GM19452 (cell line): ENCODE results near the gene MECP2.

Experiments used
- ATAC-seq: cut with Tn5 transposase; IDR thresholded peaks from one replicate; pipeline ENCODE4 v1.9.1; 2021; ENCODE audit not compliant: unreplicated experiment

The MECP2 gene

DNA sequence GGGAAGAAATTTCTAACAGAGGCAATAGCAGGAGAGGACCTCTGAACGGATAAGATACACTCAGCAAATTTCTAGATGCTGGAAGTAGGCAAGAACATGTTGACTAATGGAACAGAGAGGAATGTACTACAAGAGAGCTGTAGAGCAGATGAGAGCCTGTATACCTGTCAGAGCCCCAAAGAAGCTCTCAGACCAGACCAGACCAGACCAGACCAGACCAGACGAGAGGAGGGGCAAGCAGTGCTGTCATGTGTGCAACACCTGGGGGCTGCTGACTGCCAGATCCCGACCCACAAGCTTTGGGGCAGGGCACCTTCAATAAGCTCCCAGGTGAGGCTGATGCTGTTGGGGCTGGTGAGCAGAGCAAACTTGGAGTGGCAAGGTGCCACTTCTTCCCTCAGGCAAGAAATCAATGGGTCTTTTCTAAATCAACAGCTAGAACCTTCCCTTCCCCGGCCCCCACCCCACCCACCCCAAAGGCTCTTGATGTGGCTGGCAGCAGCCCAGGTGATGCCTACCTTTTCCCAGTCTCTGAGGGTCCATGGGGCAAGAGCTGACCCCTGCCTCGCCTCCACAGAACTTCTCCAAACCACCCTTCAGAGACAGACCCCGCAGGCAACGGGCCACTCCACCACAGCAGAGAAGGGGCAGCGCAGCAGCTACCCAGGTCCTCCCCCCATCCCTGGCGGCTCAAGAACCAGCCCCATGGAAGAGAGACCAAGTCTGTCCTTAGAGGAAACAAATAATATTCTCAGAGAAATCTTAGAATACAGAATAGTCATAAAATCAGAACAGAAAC, 32.7 kb downstream of the MECP2 start:
- ATAC-seq, result no peak

DNA sequence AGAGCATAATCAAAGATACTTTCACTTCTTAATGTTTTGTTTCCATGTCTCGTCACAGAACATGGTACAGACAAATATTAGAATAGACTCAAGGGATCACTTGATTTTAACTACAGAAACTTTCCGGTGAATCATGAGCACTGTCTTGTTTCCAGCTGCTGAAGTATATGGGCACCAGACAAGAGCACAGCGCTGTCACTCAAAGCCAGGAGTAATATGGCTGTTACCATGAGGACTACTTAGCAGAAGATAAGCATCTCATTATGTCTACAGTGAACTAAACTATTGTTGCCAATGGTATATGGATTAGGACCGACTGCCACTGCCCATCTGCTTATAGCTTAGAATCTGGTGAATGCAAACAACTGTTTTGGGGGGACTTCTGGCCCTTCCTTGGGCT, 34.3 kb downstream of the MECP2 start:
- ATAC-seq, result no peak

DNA sequence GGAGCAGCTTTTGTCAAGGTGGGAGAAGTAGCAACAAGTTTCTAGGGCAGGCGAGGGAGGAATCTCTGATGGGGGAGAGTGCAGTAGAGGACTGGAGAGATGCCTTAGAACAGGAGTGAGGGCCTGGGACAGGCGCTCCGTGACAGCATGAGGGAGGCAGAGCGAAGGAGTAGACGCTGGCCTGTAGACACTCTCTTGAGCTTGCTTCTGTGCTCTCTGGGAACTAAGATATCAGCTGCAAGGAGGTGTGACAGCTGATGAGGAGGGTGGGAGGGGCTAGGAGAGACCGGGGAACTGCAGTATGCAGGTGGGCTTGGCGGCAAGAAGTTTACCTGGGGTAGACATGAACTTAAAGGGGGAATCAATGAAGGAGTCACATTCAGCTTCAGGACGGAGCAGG, 35.7 kb downstream of the MECP2 start:
- ATAC-seq, result no peak

DNA sequence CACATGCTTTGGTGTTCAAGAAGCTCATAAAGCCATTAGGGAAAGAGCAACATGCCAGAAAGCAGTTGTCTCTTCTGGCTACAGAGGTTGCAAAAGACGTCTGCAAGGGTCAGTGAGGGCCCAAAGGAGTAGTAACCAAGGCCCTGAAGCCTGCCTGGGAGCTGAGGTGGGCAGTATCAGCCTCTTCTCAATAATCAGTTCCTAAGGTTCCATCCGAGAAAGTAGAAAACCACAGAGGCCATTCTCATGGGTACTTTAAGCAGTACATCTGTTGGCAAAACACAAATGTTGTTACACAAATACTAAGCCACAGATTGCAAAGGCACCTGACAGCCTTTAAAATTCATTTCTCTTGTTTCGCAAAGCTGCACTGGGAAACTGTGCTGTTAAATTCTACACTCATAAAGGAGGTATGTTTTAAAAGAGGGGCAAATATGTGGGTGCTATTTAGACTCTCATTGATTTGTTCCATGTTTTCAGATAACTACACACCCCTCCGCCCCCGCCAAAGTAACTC, 37.7 kb downstream of the MECP2 start:
- ATAC-seq, result no peak

DNA sequence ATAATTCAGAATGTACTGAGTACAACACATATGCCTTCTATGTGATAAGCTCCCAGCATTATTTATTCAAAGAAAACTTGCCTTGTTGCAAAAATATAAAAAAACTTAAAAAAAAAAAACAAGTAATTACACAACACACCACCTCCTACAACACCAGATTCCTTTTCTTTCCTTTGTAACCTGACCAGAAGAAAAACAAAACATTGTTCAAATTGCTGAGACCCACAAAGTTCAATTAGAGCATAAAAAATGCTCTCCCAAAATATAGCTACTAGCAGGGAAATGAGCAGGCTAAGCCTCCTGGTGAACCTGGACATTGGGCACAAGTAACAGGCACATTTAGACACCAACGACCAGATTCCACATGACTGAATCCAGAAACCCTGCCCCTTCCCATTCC, 38.3 kb downstream of the MECP2 start:
- ATAC-seq, result no peak

DNA sequence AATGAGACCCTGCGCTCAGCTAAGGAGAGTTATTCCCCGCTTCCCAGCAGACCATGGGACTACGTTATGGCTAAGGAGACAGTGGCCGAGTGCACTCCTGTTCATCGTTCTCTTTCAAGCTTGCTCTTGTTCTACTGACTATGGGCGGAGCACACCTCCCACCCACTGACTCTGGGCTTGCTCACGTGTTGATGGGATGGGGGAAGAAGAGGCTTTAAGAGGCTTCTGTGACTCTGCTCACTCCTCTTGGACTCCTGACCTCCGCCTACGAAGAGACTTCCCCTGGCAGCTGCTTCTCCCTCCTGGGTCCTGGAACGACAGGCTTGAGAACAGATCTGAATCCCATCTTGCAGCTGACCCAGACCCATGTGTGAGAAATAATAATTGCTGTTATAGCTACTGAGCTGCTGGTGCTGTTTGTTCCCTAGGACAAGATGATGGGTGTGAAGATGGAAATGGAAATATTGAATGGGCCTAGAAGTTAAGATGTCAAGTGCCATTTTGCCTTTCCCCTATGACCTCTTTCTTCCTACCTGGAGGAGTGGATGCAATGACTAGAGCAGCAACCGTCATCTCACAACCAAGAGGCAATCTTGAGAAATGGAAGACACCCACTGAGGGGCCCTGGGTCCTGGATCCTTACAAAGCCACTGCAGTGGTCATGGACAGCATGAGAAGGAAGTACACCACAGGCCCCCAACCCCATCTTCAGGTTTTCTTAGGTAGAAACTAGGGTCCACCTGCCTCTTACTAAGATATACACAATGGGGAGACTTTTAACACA, 39.1 kb downstream of the MECP2 start:
- no peak for ATAC-seq

DNA sequence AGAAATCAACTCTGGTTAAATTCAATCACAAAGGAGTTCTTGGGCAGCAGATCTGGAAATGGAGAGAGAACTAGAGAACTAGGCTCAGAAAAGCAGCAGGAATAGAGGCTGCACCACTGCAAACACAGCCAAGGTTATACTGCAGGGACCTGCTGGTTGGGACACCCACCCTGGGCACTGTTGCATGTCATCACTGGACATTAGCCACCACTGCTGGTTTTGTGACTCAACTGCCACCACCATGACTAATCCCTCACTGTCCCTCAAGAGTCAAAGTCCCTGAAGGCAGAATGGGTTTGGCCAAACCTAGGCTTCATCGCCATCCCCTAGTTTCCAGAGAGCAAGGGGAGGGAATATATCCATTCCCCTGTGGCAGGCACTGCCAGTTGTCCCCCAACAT, 39.7 kb downstream of the MECP2 start:
- no peak for ATAC-seq

DNA sequence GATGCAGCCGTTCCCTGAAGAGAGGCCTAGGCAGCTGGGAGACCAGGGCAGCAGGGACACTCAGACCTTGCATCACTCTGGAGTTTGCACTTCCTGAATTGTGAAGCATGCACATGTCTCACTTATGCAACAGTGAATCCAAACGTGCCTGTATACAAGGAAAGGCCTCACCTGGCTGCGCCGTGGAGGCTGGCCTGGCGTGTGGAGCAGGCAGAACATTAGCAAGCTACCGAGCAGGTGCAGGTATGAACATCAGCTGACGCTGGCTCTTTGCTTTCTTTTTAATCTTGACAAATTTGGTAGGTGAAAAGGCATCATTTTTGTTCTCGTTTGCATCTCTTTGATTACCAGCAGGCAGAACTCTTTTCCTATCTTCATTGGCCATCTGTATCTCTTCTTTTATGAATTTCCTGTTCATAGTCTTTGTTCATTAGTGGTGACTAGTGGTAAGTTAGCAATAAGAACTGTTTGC, 40.7 kb downstream of the MECP2 start:
- no peak for ATAC-seq

DNA sequence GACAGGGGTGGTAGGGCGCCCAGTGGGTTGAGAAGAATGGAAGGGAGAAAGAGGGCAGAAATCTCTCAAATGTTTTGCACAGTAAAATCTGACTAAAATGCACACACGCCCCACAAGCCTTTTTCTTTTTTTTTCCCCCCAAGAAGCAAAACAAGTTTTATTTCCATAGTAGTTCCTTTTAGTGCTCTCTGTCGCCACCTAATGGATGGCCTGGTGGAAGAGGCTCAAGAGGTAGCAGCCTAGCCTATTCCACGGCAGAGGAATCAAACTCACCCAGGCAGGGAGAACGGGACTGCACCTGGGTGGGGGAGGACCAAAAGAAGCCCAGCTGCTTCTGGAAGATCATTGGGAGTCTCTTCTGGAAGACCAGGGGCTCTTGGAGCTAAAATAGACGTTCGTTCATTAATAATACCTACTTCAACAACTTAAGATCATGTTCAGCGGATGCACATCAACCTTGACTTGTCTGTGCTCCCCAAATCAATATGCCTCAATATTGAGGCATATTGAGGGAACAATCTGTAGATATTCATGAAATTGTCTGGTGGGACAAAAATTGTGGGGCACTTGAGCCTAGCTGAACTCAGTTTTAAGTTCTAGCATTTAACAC, 46.2 kb downstream of the MECP2 start:
- no peak for ATAC-seq

DNA sequence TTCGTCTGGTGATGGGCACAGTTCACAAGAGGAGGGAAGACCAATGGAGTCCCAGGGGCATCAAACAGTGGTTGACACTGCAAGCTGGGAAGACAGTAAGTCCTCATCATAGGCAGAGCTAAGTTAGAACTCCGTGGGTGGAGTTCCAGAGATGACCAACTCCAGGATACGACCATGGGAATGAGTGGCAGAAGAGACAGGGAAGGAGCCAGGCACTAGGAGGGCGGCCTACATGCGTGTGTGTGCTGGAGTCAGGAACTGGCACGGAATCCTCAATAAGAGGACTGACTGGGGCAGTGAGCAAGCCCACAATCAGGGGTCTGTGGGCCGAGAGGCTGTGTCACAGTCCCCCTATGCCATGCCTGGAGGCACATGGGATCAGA, 47.4 kb downstream of the MECP2 start:
- ATAC-seq, result no peak

DNA sequence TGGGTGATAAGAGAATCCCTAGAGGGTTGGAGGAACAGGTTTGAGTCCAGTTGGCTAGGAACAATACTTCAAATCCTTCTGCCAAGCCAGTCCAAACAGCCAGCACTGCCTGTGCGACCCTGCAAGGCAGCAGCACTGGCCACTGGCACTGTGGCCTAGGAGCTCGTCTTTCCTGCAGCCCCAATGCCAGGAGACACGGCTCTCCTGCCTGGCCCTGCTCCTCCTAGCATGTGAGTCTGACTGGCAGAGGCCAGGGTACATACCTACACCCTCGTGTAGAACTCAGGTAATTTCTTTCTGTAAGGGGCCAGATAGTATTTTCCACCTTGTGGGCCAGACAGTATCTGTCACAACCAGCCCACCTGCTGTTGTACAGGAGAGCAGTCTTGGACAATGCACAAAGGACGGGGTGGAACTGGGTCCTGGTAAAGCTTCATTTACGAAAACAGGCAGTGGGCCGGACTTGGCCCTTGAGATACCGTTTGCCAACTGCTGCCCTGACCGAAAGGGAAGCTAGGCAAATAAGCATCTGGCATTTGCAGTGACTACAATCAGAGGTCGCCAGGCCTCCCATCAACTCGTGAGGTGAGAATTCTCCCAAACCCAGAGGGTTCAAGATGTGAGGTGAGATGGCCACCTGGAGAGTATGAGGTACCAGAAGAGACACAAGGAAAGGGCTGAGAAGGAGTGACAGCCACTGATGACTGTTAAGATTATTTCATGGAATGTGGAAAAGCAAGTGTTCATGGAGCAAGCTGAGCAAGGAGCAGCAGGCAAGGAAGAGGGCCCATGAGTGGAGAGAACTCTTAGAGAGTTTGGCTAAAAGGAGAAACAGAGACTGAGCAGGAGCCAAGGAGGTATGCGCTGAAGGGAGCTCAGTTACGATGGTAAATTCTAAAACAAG, 48.1 kb downstream of the MECP2 start:
- ATAC-seq, result no peak

DNA sequence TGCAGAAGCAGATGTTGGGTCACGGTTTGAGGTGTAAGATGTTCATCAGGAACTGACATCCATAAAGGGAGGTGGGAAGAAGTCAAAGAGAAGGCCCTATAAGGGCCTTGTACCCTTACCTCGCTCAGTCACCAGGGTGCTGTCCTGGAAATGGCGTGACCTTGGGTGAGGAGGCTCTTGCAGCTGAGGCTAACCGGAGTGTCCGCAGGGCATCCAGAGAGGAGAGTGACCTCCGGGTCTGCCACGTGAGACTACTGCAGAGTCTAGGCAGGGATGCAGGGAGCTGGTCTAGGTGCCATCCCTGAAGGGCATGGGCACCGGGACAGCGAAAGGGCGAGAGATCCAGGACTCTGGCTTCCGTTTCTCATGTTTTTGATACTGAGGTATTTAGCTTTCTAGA, 49.1 kb downstream of the MECP2 start:
- ATAC-seq, result no peak

DNA sequence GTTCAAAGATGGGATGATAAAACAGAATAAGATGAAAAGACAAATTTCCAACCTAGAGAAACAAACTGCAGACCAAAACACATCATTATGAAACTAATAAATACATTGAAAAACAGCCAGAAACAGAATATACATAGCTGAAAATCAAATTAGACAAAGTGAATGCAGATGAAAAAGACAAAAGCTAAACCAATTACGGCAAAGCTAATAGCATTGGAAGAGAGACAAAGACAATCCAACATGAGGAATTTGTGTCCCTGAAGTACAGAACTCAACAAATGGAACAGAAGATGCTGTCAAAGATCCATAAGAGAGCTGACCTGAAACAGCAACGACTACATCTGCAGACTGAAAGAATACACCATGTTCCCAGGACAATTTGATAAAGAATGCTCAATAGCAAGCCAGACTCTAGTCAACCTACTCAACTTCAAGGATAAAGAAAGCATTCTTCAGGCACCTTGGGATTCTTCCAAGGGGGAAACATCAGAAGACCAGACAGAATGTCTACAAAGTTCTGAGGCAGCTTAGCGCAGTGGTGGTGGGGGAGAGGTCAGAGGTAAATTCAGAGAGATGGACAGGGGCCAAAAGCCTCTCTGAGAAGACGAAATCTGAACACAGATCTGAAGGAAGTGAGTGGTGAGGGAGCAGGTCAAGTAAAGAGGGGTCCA, 50.4 kb downstream of the MECP2 start:
- no peak for ATAC-seq

DNA sequence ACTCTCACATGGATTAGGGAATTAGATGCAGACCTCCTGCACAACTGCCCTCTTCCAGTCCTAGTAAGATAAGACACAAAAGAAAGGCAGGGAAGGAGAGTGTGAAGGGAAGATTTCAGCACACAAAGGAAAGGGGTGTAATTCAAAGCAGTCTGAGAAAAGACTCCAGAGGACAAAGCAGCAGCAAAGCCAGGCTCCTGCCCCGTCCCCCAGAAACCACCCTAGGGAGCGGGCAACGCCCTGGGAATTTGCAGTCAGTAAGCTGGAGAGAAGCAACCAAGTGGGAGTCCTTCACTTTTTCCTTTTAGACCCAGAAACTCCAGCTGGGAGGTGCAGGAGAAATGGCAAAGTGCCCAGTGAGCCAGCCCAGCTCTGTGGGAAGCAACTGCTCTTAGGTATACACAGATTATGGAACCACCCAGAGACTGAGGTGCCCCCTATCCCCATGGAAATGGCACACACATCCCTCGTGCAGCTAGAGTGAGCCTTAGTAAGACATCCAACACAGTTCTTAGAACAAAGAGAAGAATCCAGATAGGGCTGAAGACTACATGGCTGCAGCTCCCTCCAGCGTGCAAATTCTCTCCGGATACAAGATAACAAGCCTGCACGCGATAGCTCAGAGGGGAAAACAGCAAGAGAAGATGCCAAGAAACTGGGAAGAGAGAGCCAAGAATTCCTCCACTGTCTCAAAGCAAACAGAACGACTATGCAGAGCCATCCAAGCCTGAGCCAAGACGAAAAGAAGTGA, 51.3 kb downstream of the MECP2 start:
- no peak for ATAC-seq

DNA sequence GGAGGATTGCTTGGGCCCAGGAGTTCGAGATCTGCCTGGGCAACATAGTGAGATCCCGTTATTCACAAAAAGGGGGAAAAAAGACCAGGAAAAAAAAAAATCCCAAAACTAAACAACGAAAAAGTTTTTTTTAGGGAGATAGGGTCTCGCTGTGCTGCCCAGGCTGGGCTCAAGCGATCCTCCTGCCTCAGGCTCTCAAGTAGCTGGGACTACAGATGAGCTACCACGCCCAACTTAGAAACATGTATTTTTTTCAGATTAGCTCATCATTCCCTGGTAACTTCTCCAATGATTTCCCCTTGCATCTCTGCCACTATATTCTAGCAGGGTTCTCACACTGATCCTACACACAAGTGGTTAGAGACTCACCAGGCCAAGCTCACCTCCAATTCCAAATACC, 53.4 kb downstream of the MECP2 start:
- no peak for ATAC-seq

DNA sequence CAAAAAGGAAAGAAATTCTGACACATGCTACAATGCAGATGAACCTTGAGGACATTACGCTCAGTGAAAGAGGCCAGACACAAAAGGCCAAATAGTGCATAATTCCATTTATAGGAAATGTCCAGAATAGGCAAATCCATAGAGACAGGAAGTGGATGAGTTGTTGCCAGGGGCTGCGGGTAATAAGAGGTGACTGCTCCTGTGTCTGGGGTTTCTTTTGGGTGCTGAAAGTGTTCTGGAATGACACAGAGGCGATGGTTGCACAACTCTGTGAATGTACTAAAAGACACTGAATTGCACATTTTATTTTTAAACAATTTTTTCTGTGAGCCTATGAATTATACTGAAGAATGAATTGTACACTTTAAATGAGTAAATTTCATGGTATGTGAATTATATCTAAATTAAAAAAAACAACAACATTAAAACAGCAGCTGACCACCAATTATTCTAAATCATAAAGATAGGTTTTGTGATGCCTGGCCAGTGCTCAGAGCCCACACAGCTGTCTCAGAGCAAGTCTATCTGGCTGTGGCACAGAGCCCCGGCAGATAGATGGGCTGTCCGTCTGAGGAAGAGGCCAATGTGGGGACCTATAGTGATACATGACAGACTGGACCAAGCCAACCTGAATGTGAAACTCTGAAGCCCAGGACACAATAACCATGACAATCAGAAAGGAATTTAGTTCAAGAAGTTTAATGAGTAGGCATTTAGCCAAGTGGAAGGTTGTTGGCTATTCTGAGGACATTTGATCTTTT, 54.3 kb downstream of the MECP2 start:
- ATAC-seq, result no peak

DNA sequence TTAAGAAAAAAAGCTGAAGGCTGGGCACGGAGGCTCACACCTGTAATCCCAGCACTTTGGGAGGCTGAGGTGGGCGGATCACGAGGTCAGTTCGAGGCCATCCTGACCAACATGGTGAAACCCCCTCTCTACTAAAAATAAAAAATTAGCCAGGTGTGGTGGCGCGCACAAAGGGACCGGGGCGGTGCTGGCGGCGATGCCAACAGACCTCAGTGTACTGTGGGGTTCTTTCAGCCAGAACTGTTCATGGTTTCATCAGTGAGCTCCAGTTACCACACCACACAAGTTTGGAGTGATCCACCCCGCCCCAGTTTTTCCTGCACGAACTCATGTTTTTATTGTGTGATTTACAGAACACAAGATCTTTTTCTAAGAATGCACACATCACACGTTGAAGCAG, 56.7 kb downstream of the MECP2 start:
- ATAC-seq, result no peak

DNA sequence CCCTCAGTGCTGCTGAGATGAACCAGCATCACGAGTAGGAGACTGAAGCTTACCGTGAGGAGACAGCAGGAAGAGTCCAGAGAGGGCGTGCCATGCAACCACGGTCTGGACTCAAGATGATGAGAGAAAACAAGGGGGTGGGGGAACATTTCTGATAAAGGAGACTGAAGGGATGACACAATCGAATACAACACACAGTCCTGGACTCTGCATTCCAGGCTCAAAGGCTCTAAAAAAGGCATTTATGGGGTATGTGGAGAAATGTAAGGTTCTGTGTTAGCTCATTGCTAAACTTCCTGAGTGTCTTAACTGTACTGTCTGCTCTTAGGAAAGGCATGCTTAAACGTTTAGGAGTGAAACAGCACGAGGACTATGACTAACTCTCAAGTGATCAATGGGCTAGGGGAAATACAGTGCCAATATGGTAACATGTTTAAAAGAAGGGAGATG, 57.2 kb downstream of the MECP2 start:
- ATAC-seq, result no peak

DNA sequence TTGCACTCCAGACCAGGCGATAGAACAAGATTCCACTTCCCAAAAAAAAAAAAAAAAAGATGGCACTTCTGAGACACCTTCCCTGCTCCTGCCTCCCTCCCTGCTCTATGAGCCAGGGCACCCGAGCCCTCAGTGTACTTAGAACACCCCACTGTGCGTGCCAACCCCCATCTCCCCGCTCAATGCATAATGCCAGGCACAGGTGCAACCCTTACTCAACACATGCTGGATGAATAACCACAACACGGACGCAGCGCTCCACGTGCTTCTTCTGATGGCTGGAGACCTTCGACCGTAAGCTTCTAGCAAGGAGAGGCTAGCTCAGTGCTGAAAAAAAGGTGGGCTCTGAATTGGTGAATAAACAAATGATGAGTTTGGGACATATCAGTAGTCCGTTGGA, 57.9 kb downstream of the MECP2 start:
- ATAC-seq, result no peak
